OCI-LY7 (cell line): ENCODE data around the gene CDCP1.

Experiments used
- CTCF ChIP-seq: fragments of 200-600 bp; sonication (generic); conservative IDR thresholded peaks from 2 replicates; pipeline ENCODE4 v1.5.1; 2014; ENCODE audit warnings: mild to moderate bottlenecking, antibody characterized with exemption, low read length, moderate library complexity, mixed read lengths
- EZH2phosphoT487 ChIP-seq: fragments of 200-600 bp; sonication (generic); IDR thresholded peaks from 2 replicates; pipeline ENCODE4 v1.6.1; 2018; ENCODE audit warnings: low read depth, borderline replicate concordance, mild to moderate bottlenecking, mixed run types, antibody characterized with exemption, low read length, moderate library complexity, mixed read lengths

DNA sequence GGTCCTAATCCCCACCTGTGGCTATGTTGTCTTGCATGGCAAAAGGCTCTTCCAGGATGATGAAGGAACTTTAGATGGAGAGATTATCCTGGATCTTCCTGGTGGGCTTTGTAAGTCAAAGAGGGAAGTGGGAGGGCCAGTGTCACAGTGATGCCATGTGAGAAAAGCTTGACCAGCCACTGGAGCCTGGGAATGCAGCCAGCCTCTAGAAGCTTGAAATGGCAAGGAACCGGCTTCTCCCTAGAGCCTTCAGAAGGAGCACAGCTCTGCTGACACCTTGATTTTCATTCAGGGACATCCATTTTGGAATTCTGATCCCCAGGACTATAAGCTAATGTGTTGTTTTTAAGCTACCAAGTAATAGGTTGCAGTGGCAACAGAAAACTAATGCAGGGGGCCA lies 61.8 kb downstream of the CDCP1 start:
- TF ChIP-seq CTCF: no peak
- no peak for TF ChIP-seq EZH2phosphoT487
